Measurements from ENCODE around the gene CSNK1G2. TPM values are rescaled to one million over a fixed set of nuclear protein-coding genes. Genes with fewer than 3 reads are reported as not detected.

The CSNK1G2 gene
- total and polyA plus RNA-seq, 2 donors (not counting 1 experiment from before 2014, with no cell fraction given), result 154 to 288 TPM

DNA sequence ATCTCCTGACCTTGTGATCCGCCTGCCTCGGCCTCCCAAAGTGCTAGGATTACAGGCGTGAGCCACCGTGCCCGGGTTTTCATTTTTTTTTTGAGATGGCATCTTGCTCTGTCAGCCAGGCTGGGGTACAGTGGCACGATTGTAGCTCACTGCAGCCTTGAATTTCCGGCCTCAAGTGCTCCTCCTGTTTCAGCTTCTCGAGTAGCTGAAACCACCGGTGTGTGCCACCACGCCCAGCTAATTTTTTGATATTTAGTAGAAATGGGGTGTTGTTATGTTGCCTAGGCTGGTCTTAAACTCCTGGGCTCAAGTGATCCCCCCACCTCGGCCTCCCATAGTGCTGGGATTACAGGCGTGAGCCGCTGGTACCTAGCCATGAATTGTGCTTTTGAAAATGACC, 29.9 kb upstream of the CSNK1G2 start:
- TF ChIP-seq, protein P1, sequence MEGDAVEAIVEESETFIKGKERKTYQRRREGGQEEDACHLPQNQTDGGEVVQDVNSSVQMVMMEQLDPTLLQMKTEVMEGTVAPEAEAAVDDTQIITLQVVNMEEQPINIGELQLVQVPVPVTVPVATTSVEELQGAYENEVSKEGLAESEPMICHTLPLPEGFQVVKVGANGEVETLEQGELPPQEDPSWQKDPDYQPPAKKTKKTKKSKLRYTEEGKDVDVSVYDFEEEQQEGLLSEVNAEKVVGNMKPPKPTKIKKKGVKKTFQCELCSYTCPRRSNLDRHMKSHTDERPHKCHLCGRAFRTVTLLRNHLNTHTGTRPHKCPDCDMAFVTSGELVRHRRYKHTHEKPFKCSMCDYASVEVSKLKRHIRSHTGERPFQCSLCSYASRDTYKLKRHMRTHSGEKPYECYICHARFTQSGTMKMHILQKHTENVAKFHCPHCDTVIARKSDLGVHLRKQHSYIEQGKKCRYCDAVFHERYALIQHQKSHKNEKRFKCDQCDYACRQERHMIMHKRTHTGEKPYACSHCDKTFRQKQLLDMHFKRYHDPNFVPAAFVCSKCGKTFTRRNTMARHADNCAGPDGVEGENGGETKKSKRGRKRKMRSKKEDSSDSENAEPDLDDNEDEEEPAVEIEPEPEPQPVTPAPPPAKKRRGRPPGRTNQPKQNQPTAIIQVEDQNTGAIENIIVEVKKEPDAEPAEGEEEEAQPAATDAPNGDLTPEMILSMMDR (IDR thresholded peaks at IDR 0.05), result no peak
- TF ChIP-seq EZH2 (IDR thresholded peaks at IDR 0.05; ENCODE audit: borderline replicate concordance, insufficient read depth, low read depth, low read length, poor library complexity, severe bottlenecking), result no peak
- H3K9ac ChIP-seq (ENCODE audit: low read length), result no peak overlapping the region
- ATAC-seq (ENCODE audit: low read depth) (no peak), DNase-seq (no peak)
- no peak overlapping the region for H3K4me2 ChIP-seq (replicated peaks; ENCODE audit: low read depth, low read length, poor library complexity, severe bottlenecking)
- peaks cover 24% of the 10 kb centered on the region for H3K4me1 Mint-ChIP-seq
- H3K9me3 ChIP-seq (ENCODE audit: control extremely low read depth in 1 of 3, control insufficient read depth in 2 of 3, insufficient read depth in 1 of 3, low read length in 2 of 3), result peaks cover 0 to 3% (median 0%) of the 10 kb centered on the region in 3 donors
- H4K20me1 ChIP-seq (ENCODE audit: control insufficient read depth, insufficient read depth, low read length, poor library complexity, severe bottlenecking), result peaks cover 81% of the 10 kb centered on the region
- H3K79me2 ChIP-seq (ENCODE audit: control insufficient read depth, insufficient read depth, low read length), result peaks cover 94% of the 10 kb centered on the region
- H3K27ac ChIP-seq (ENCODE audit: low read length in 2 of 2), result no peak overlapping the region
- H3K4me1 ChIP-seq (ENCODE audit: control insufficient read depth in 2 of 2, insufficient read depth in 2 of 2, low read length in 2 of 2), result peaks cover 20 to 41% of the 10 kb centered on the region in 2 donors
- H3K27me3 ChIP-seq (replicated peaks in 1 of 4; ENCODE audit: control extremely low read depth in 1 of 4, control insufficient read depth in 3 of 4, insufficient read depth in 4 of 4, low read length in 3 of 4), result no peaks in the 10 kb centered on the region
- intact Hi-C loops (cut with micrococcal nuclease), result no loop called here
- POLR2A ChIA-PET, result no interaction called here
- no peak overlapping the region for H2AFZ ChIP-seq (ENCODE audit: insufficient read depth, low read depth, low read length, poor library complexity, severe bottlenecking)
- no peak overlapping the region for H3K4me3 ChIP-seq (ENCODE audit: control extremely low read depth in 1 of 5, extremely low read depth in 1 of 5, insufficient read depth in 1 of 5, low read depth in 2 of 5, low read length in 4 of 5)
- no peaks in the 10 kb centered on the region for H3K27me3 Mint-ChIP-seq
- WGBS (ENCODE audit: insufficient coverage), result 96% methylated on average over 13 of the region's 13 CpGs
- CTCF ChIA-PET, result no interaction called here
- peaks cover 0 to 24% of the 10 kb centered on the region in 2 experiments for H3K36me3 ChIP-seq (replicated peaks in 1 of 2; ENCODE audit: control extremely low read depth in 1 of 2, control insufficient read depth in 1 of 2, extremely low read depth in 1 of 2, insufficient read depth in 2 of 2, low read length in 1 of 2)
- no peak overlapping the region for H3K27ac Mint-ChIP-seq
- no peaks in the 10 kb centered on the region for H3K9me3 Mint-ChIP-seq (ENCODE audit: insufficient read depth)
- H3K4me3 Mint-ChIP-seq, result no peak overlapping the region

DNA sequence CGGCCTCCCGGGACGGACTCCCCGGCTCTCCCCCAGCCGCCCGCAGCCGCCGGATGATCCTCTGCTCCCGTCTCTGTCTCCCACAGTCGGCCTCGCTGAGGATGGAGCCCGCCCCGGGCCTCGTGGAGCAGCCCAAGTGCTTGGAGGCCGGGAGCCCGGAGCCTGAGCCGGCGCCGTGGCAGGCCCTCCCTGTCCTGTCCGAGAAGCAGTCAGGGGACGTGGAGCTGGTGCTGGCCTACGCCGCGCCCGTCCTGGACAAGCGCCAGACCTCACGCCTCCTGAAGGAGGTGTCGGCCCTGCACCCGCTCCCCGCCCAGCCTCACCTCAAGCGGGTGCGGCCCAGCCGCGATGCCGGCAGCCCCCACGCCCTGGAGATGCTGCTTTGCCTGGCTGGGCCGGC, 29.0 kb upstream of the CSNK1G2 start:
- POLR2A ChIA-PET, result no interaction called here
- TF ChIP-seq, protein P1 (IDR thresholded peaks at IDR 0.05), result no peak
- no peak for TF ChIP-seq EZH2 (IDR thresholded peaks at IDR 0.05; ENCODE audit: borderline replicate concordance, insufficient read depth, low read depth, low read length, poor library complexity, severe bottlenecking)
- Histone ChIP-seq H3K4me3 (ENCODE audit: control extremely low read depth in 1 of 5, extremely low read depth in 1 of 5, insufficient read depth in 1 of 5, low read depth in 2 of 5, low read length in 4 of 5) (no peak overlapping the region), H3K79me2 (ENCODE audit: control insufficient read depth, insufficient read depth, low read length) (peaks cover 85% of the 10 kb centered on the region), H4K20me1 (ENCODE audit: control insufficient read depth, insufficient read depth, low read length, poor library complexity, severe bottlenecking) (peaks cover 76% of the 10 kb centered on the region), H3K36me3 (replicated peaks in 1 of 2; ENCODE audit: control extremely low read depth in 1 of 2, control insufficient read depth in 1 of 2, extremely low read depth in 1 of 2, insufficient read depth in 2 of 2, low read length in 1 of 2) (peaks cover 0 to 24% of the 10 kb centered on the region in 2 experiments), H3K4me1 (ENCODE audit: control insufficient read depth in 2 of 2, insufficient read depth in 2 of 2, low read length in 2 of 2) (peaks cover 20 to 37% of the 10 kb centered on the region in 2 donors), H3K27me3 (replicated peaks in 1 of 4; ENCODE audit: control extremely low read depth in 1 of 4, control insufficient read depth in 3 of 4, insufficient read depth in 4 of 4, low read length in 3 of 4) (no peaks in the 10 kb centered on the region), H3K27ac (ENCODE audit: low read length in 2 of 2) (no peak overlapping the region), H3K4me2 (replicated peaks; ENCODE audit: low read depth, low read length, poor library complexity, severe bottlenecking) (no peak overlapping the region), H2AFZ (ENCODE audit: insufficient read depth, low read depth, low read length, poor library complexity, severe bottlenecking) (no peak overlapping the region), H3K9ac (ENCODE audit: low read length) (no peak overlapping the region), H3K9me3 (ENCODE audit: control extremely low read depth in 1 of 3, control insufficient read depth in 2 of 3, insufficient read depth in 1 of 3, low read length in 2 of 3) (peaks cover 0 to 3% (median 0%) of the 10 kb centered on the region in 3 donors)
- WGBS (ENCODE audit: insufficient coverage), result 98% methylated on average over 36 of the region's 37 CpGs
- no peak for DNase-seq
- CTCF ChIA-PET, result no interaction called here
- no peak for ATAC-seq (ENCODE audit: low read depth)
- H3K9me3 Mint-ChIP-seq (ENCODE audit: insufficient read depth), result no peaks in the 10 kb centered on the region
- H3K4me1 Mint-ChIP-seq, result peaks cover 24% of the 10 kb centered on the region
- H3K27me3 Mint-ChIP-seq, result no peaks in the 10 kb centered on the region
- intact Hi-C loops (cut with micrococcal nuclease), result no loop called here
- H3K4me3 Mint-ChIP-seq, result no peak overlapping the region
- no peak overlapping the region for H3K27ac Mint-ChIP-seq
